ENCODE data around the gene WDR46.
"Not testable (repeated sequence)": the region's sequence is repeated elsewhere in the genome, so short reads cannot be mapped to it uniquely, and the experiment has no call there.

GRCh38 chr6:33262490-33262889 lies 26.5 kb downstream of the WDR46 start:
- TF ChIP-seq, protein P1, sequence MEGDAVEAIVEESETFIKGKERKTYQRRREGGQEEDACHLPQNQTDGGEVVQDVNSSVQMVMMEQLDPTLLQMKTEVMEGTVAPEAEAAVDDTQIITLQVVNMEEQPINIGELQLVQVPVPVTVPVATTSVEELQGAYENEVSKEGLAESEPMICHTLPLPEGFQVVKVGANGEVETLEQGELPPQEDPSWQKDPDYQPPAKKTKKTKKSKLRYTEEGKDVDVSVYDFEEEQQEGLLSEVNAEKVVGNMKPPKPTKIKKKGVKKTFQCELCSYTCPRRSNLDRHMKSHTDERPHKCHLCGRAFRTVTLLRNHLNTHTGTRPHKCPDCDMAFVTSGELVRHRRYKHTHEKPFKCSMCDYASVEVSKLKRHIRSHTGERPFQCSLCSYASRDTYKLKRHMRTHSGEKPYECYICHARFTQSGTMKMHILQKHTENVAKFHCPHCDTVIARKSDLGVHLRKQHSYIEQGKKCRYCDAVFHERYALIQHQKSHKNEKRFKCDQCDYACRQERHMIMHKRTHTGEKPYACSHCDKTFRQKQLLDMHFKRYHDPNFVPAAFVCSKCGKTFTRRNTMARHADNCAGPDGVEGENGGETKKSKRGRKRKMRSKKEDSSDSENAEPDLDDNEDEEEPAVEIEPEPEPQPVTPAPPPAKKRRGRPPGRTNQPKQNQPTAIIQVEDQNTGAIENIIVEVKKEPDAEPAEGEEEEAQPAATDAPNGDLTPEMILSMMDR (IDR thresholded peaks at IDR 0.05), result not testable (repeated sequence)
- not testable (repeated sequence) for TF ChIP-seq POLR2A, EP300 (IDR thresholded peaks at IDR 0.05)
